Fibroblast of peridontal ligament (primary cell): ENCODE data around the gene GSPT1.
"Not testable (repeated sequence)": the region's sequence is repeated elsewhere in the genome, so short reads cannot be mapped to it uniquely, and the experiment has no call there.

Source experiments
- DNase-seq: peaks from one replicate; pipeline ENCODE4 v3.0.0-alpha.2; 2010; ENCODE audit errors: extremely low read depth

GSPT1 gene

GRCh38 chr16:11915644-11916523, at the start of gene GSPT1:
TSS of gene GSPT1 (minus strand) at chr16:11915956. CDS start at chr16:11915720, 236 bp downstream.
- DNase-seq: peak; percentile 95

- DNase-seq: peak; percentile 49
These were observed 49.2 kb upstream of the GSPT1 start, which contains the start of gene TNFRSF17 for GRCh38 chr16:11964761-11965551. TSS of gene TNFRSF17 (plus strand) at chr16:11965210. CDS start at chr16:11965325, 115 bp downstream.

- no peak for DNase-seq
These were observed 48.0 kb upstream of the GSPT1 start for GRCh38 chr16:11963706-11964105.

- not testable (repeated sequence) for DNase-seq
These were observed 47.2 kb upstream of the GSPT1 start for GRCh38 chr16:11962978-11963377.

- not testable (repeated sequence) for DNase-seq
These were observed 46.7 kb upstream of the GSPT1 start for GRCh38 chr16:11962457-11962856.

- peak; percentile 66 for DNase-seq
These were observed 42.0 kb upstream of the GSPT1 start for GRCh38 chr16:11957591-11958395.

- no peak for DNase-seq
These were observed 40.8 kb upstream of the GSPT1 start for GRCh38 chr16:11956558-11956957.

- peak; percentile 94 for DNase-seq
These were observed 40.0 kb upstream of the GSPT1 start for GRCh38 chr16:11955713-11956123.

GRCh38 chr16:11953576-11953975, 37.8 kb upstream of the GSPT1 start:
- not testable (repeated sequence) for DNase-seq

GRCh38 chr16:11950388-11950787, 34.6 kb upstream of the GSPT1 start:
- DNase-seq: no peak

GRCh38 chr16:11949527-11949926, 33.8 kb upstream of the GSPT1 start:
- DNase-seq: peak; percentile 59

- DNase-seq: no peak
These were observed 33.1 kb upstream of the GSPT1 start for GRCh38 chr16:11948819-11949218.

- DNase-seq: no peak
These were observed 30.7 kb upstream of the GSPT1 start for GRCh38 chr16:11946433-11946832.

- DNase-seq: not testable (repeated sequence)
These were observed 26.2 kb upstream of the GSPT1 start, which contains the start of gene NPIPB2 for GRCh38 chr16:11941945-11942344. TSS of gene NPIPB2 (minus strand) at chr16:11942045. CDS start at chr16:11942045, 0 bp downstream.

- not testable (repeated sequence) for DNase-seq
These were observed 11.6 kb upstream of the GSPT1 start for GRCh38 chr16:11927350-11927749.

- not testable (repeated sequence) for DNase-seq
These were observed 8.3 kb upstream of the GSPT1 start for GRCh38 chr16:11924046-11924445.

- peak; percentile 61 for DNase-seq
These were observed 949 bp upstream of the GSPT1 start for GRCh38 chr16:11916524-11917285.

- no peak for DNase-seq
These were observed 577 bp downstream of the GSPT1 start for GRCh38 chr16:11915114-11915643.

- DNase-seq: peak; percentile 46
These were observed 1.3 kb downstream of the GSPT1 start for GRCh38 chr16:11914210-11915113.
